ENCODE results near the gene CDC42BPB.

Gene CDC42BPB

DNA sequence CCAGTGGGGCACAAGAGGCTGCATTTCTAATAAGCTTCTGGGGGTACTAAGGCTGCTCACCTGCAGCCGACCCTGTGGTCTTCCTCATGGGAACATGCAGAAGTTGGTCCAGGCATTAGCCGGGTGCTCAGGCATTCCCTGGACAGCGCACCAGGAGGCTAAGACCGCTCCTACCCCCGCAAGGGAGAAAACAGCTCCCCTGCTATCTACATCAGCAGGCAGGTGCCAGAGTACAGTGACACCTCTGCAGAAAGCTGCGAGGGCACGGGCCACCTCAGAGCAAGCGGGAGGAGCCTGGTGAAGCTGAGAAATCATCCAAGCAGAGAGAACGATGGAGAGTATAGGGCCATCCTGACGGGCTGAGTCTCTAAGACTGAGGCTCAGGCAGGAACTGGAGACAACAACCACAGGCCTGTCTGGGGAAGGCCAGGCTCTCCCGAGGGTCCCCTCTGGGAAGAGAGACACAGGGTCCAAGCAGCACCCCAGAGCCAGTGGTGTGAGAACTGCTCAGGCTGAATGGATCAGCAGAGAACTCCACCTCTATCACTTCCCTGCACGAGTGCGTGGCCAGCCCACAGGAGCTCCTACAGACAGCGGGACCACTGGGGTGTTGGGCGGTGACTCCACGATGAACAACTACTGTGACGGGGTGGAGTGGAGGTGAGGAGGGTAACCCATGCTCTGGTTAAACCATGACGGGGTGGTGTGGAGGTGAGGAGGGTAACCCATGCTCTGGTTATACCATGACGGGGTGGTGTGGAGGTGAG lies 72.8 kb downstream of the CDC42BPB start:
- no peak for DNase-seq

DNA sequence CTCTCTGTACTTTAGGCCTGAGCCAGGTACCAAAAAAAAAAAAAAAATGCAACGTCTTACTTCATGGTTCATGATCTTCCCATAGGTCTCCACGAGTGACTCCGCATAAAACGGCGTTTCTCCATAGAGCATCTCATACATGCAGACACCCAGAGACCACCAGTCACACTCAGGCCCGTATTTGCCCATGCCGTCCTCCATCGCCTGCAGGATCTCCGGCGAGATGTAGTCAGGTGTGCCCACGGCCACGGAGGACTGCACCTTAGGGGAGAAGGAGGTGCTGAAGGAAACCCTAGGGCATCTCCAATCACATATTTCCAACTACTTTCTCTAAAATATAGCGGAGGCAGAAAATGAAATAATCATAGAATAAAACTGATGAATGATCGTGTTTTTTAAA lies 73.9 kb downstream of the CDC42BPB start:
- DNase-seq, result no peak

DNA sequence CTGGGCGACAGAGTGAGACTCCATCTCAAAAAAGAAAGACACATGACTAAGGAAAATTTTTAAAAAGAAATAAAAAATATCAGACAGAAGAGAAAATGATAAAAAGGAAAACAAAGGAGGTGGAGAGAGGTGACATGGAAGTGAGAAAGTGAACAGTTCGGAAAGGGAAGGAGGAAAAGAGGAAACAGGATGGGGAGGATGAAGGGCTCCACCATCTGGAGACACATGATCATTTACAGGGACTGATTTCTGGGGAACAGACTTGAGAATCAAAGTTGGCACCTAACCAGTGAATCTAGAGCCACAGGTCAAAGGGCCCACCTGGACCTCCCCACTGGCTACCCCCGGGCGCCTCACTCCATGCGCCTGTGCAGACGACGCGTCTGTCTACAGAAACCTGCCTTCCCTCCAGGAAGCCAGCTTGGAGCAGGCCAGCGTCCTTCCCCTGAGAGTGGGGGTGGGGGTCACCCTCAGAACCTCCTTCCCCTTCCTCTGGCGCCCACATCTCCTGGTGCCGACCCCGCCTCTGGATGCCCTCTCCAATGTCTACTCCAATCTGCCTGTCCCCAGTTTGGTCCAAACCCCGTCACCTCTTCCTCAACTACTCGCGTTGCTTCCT lies 74.4 kb downstream of the CDC42BPB start:
- DNase-seq, result no peak

DNA sequence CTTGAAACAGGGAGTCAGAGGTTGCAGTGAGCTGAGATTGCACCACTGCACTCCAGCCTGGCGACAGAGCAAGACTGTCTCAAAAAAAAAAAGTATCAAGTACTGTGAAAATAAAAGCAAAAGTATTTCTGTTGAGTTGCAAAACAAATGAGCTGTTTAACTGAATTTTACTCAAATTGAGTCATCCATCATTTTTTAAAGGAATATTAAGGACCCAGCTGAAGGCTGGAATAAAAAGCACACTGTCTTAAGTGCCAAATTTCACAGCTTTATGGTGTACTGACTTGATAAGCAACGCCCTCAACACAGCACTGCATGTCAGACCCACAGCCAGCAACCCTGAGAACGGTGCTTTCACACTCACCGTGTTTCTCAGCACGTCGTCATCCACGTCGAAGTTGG lies 76.9 kb downstream of the CDC42BPB start:
- no peak for DNase-seq

DNA sequence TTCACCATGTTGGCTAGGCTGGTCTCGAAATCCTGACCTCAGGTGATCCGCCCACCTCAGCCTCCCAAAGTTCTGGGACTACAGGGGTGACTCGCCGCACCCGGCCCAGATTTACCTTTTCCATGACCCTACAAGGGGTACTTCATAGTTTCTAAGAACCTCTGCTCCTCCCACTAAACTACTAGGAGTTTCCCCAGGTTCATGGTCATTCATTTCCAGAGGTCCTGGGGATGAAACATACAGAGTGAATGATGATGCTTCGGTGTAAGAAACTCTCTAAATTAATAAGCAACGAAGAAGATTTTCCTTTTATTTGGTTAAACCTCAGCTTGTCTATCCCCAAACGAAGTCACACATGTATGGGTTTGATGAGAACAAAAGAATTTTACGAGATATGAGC lies 77.9 kb downstream of the CDC42BPB start:
- no peak for DNase-seq

DNA sequence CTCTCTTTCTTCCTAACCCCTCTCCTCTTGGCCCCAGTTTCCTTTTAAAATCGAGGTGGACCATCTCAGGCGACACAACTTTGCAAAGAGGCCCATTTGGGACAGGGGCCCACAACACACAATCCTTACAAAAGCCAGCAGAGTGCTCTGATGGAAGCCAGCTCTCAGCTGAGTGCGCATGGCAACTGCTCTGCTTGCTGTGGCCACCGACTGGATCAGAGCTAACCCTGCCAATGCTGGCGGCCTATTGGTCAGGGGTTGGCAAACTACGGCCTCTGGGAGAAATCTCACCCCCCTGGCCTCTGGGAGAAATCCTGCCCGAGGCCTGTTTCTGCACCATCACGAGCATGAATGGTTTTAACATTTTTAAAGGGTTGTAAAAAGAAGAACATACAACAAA lies 79.9 kb downstream of the CDC42BPB start:
- DNase-seq, result no peak

DNA sequence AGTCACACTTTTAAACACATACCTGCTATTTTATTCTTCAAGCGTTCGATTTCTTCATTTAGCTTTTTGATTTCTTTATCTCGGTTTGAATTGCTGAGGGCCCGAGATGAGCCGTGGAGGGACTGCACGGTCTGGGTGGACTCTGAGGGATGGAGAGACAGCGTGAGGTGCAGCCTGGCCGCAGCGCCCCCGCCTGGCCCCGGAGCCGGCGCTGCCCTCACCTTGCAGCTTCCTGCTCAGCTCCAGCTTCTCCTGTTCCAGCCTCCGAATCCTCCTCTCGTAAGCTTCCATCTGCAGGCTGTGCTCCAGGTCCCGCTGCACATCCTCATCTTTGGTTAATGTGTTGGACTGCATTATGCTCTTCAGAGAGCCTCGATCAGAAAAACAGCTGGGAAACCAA lies 81.7 kb downstream of the CDC42BPB start:
- no peak for DNase-seq

DNA sequence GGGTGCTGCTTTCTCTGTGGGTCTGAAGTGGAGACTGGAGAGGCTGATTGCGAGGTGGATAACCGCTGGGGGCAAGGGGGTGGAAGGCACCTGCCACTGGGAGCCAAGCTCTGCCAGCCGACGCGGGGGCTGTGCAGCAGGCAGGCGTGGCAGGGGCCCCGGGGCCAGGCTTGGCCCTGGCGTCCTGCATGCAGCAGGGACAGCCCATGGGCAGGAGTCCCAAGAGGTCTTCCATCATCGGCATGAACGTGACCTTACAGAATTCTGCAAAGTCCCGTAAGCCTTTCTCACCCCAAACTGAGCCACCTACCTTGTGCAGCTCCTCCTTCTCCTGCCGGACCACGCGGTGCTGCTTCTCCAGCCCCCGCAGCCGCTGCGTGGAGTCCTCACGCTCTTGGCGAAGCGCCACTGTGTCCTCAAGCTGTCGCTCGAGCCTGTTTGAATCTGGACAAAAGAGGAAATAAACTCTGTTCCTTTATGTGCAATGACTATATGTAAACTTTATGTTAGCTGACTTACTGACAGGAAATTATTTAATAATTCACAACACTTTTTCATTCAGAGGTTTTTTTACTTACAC lies 83.6 kb downstream of the CDC42BPB start:
- DNase-seq, result no peak

DNA sequence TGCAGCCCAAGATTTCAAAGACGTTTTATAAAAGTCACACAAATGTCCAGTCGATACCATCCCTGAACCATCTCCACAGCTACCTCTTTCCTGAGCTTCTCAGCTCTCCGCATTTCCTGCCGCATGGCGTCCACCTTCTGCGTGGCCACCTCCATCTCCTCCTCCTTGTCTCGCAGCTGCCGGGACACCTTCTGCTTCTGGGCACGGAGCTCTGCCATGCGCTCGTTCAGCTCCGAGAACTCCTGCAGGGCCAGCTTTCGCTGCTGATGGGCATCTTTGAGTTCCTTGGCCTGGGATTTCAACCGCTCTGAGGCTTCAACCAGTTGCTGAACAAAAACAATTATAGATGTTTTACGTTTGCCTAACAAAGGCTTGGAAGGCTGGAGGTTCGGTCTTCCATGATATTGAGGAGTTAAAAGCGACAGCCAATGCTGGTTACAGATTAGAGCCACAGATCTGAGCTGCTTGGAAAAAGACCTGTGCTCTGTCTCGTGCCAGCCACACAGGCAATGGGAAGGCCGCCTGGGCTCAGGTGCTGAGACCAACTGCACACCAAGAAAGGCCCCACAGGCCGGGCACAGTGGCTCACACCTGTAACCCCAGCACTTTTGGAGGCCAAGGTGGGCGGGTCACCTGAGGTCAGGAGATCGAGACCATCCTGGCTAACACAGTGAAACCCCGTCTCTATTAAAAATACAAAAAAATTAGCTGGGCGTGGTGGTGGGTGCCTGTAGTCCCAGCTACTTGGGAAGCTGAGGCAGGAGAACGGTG lies 85.3 kb downstream of the CDC42BPB start:
- no peak for DNase-seq

DNA sequence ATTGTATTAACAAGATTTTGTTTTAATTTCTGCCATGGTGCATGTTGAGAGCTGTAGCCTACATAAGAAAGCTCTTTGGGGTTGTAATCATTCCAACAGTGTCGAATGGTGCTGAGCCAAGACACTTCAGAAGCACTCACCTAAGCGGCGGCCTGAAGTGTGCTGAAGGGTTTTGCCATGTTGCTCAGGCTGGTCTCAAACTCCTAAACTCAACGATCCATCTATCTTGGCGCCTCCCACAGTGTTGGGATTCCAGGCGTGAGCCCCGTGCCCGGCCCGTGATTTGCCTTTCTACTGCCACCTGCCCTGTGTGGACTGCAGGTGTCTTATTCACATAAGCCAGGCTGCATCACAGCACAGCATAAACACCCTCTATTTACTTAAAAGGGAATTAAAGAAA lies 86.0 kb downstream of the CDC42BPB start:
- no peak for DNase-seq

DNA sequence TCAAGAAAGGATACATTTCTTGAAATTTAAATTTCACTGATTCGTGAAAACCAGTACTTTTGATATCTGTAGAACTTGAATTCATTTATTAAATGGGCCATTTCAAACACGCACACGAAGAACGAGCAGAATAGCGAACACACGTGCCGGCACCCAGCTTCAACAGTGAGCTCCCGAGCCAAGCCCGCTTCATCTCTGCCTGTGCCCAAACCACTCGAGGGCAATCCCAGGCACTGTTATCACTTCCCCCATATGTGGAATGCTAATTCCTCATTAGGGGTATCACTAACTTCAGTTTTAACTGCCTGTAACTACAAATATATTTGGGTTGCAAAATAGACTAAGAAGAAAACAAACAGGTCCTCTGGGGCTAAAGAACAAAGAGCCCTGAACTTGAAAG lies 86.9 kb downstream of the CDC42BPB start:
- DNase-seq, result no peak

DNA sequence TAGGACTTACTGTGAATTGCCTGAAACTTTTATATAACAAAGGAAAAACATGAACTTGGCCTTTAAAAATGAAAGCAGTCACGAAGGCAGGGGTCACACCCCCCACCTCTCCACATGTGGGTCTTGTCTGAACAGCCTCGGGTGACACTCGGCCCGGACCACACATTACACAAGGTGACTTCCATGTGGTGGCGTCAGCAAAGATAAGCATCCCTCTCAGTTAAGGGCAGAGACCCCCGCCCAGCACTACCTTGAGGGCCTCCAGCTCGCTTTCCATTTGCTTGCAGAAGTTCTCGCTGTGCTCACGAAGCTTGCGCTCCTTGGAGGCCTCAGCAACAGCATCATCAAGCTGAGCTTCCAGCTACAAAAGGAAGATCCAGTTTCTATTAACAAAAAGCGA lies 87.4 kb downstream of the CDC42BPB start:
- DNase-seq, result no peak

DNA sequence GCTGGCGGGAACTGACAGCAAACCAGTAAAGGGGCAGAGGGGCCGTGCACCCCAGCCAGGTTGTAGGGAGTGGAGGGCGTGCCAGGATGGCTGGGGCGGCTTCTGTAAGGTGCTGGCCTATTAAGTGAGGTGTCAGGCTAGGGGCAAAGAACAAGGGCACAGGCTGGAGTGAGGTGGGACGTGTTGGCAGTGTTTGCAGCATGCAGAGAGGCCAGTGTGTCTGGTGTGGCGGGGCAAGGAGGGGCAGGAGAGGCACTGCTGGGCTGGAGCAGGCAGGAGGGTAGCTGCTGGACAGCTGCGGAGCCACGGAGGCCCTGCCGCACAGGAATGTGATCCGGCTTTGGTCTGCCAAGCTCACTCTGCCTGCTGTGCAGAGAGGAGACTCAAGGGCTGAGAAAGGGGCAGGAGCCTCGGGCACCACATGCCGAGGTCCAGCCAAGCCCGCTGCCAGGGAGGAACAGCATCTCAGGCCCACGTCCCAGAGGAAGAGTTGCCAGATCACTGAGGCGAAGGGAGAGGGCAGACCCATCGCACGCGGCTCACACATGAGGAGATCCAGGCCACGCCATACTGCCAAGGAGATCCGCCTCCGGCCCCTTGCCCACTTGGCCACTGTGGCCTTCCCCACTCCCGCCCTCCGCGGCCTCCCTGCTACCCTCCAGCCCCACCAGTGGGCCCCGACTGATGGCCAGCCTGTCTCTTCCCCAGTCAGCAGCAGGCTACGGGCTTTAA lies 88.1 kb downstream of the CDC42BPB start:
- no peak for DNase-seq

DNA sequence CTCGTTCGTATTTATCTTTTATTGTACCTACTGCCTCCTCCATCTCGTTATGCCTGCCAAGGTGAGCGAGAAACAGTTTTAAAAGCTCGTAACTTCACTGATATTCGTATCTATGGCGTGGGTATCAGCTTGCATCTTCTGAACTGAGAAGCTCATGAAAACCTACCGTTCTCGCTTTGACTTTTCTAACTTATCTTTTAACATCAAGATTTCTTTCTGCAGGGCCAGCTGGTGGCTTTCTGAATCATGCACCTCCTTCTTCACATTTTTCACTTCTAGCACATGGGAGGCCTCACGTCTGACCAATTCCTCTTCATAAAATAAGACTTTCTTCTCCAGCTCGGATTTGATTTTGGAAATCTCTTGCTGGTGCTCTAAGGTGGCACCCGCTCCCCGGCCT lies 89.0 kb downstream of the CDC42BPB start:
- no peak for DNase-seq

DNA sequence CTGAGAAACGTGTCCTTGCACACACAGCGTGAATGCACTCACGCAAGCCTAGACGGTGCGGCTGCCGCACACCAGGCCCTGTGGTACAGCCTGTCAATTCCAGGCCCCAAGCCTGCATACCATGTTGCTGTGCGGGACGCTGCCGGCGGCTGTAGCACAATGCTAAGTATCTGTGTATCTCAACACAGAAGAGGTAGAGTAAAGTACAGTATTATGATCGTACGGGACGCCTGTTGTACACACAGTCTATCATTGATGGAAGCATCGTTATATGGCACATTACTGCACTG lies 89.9 kb downstream of the CDC42BPB start:
- no peak for DNase-seq

DNA sequence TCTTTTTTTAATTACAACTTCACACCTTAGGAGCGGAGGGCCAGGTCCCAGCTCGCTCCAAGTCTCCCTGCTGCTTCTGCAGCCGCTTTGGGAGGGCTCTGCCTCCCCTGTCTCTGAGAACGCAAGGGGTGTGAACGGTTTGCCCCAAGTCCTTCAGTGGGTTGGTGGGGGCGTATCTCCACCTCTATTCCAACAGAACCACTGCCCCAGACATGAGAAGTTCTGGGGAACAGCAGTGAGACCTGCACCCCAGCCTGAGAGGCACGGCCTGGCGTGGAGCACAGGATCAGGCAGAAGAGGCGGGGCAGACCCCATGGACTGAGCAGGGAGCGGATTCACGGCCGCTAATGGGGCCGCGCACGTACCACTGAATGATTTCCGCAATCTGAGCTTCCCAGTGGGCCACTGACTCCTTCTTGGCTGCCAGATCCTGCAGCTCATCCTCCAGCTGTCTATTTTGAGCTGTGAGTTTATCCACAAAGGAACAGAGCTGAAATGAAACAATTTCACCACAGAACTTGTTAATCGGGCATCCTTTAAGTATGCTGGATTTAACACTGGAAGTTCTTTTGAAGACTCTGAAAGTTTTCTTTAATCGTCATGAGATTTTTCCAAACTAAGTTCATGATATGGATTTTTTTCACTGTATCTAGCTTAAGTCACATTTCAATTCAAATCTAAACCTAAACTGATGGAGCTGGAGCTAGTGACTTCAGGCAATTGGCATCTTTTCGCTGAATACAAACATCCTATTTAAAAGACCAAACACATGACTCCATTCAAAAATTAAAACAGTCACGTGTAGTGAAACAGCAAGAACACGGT lies 90.5 kb downstream of the CDC42BPB start:
- no peak for DNase-seq

DNA sequence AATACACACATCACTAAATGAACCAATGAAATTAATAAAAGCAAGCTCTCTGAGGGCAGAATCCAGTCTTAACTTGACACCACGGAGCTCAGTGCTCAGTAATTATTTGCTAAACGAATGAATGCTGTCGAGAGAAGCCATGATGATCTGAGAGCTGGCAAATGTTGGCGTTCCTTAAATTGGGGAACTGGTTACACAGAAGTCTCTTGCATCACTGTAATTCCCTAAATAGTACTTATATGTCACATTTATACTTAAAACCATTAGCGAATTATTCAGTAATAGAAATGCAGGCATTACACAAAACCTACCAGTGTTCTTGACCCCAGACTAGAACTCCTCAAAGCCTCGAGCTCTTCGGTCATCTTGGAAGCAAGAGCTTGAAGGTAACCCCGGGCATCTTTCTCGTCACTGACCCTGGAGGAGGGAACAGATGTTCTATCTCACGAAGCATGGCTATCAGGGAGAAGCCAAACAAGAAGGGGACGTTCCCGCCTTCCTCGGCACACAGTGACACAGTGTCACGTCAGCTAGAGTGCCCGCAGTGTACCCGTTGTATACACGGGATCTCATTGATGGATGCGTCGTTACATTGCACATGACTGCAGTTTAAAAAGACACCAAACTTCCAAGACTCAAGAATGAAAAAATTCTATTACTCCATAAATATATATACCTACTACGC lies 91.2 kb downstream of the CDC42BPB start:
- DNase-seq, result no peak

DNA sequence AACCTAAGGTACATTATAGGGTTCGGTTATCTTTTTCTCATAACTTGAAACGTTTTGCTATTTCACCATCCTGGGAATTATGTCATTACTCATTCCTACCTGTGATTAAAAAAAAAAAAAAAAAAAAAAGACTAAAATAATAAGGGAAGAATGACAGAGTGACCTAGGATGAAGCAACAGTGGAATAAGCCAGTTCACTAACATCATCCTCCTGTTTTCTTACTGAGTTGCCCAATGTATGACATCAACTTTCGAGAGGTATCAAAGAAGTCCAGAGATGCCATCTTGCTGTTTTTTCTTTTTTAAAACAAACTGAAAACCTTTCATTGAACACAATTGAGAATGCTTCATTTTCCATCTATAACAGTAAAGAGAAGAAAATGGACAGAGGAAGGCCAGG lies 92.1 kb downstream of the CDC42BPB start:
- DNase-seq, result no peak

DNA sequence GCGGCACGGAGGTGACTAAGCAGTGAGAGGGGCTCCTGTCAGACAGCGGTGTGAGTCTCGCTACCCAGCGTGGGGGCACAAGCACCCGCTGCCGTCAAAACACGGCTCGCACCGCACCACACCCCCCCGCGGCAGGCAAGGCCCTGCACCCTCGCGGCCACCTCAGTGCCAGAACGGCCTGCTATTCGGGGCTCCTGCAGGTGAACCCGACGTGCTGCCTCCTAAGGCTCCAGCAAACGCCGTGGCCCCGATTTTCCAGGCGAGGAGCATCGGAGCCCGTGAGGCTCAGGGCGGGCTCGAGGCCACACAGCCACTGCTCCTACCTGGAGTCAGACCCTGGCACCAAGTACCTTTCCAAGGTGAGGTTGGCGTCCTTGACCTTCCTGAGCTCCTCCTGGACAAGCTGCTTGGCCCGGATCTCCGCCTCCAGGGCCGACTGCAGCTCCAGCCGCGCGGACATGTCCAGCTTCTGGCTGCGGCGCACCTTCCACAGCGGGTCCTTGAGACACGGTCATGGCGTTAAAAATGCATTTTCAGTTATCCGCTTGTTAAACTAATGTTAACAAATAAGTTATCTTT lies 93.1 kb downstream of the CDC42BPB start:
- no peak for DNase-seq

DNA sequence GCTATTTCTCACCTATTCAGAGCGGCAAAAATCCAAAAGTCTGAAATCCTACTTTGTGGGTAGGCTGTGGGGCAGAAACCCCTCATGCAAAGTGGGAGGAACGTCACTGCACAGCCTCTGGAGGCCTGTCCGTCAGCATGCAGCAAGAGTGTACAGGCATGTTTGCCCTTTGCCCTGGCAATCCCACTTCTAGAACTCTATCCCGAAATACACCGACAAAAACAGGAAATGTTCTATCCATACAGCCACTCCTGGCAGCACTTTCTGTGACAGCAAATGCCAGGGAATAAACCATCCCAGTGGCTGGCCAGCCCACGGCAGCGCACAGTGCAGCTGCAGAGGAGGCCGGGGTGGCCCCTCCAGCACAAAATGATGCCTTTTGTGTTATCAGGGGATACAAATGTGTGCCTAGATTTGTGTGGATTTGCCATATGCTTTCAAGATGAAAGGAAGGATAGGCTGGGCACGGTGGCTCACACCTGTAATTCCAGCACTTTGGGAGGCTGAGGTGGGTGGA lies 95.2 kb downstream of the CDC42BPB start:
- DNase-seq, result no peak

DNA sequence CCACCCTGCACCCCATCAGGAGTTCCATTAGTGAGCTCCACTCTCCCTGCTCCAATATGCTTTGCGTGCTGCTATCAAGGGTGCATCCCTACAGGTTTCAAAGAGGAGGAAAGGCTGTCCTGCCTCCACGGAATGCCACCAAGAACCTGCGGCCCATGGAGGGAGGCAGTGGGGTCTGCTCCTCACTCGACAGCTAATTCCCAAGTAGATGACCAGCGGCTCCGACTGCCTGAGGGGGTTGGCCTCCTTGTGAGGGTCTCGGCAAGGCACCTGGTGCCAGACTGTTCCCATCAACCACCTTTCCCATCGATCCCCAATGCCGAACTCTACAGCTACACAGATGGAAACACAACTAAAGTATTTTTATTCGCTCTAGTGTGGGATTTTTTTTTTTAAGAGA lies 98.9 kb downstream of the CDC42BPB start:
- DNase-seq, result no peak
